GM12891 (cell line): ENCODE results near the gene SGO2. TPM values are rescaled to one million over a fixed set of nuclear protein-coding genes. Genes with fewer than 3 reads are reported as not detected.

Source experiments
- DNase-seq: peaks from one replicate; pipeline ENCODE4 v3.0.0; 2011; ENCODE audit warnings: low spot score; ENCODE audit not compliant: insufficient read length
- FAIRE-seq: peaks from 2 replicates; lab custom pipeline; 2011; peaks lifted over from hg19 to GRCh38; lab: Jason Lieb, UNC
- PAX5 ChIP-seq: IDR thresholded peaks from 2 replicates; pipeline ENCODE4 v1.6.1; 2011; ENCODE audit warnings: low read length, moderate library complexity, mild to moderate bottlenecking; ENCODE audit not compliant: insufficient read depth, severe bottlenecking
- POLR2A ChIP-seq: IDR thresholded peaks from 2 replicates; pipeline ENCODE4 v1.6.1; 2011; ENCODE audit warnings: low read depth, low read length, control low read depth
- POLR2AphosphoS5 ChIP-seq: IDR thresholded peaks from 2 replicates; pipeline ENCODE4 v1.6.1; 2011; ENCODE audit warnings: low read depth, low read length, control low read depth
- POU2F2 ChIP-seq: IDR thresholded peaks from 2 replicates; pipeline ENCODE4 v1.6.1; 2011; ENCODE audit warnings: low read depth, mild to moderate bottlenecking, control low read depth, low read length, moderate library complexity
- SPI1 ChIP-seq: IDR thresholded peaks from 2 replicates; pipeline ENCODE4 v1.6.1; 2011; ENCODE audit warnings: low read depth, low read length, control low read depth
- TAF1 ChIP-seq: IDR thresholded peaks from 2 replicates; pipeline ENCODE4 v1.6.1; 2011; ENCODE audit warnings: low read depth, low read length, control low read depth
- polyA plus RNA-seq: library from polyadenylated mRNA; unstranded; fragments of >200 nt; gene quantifications from one replicate; pipeline ENCODE4 v1.2.1, GENCODE V29; 2012; ENCODE audit warnings: low read depth, missing spikeins, inconsistent platforms; ENCODE audit not compliant: missing spikeins

SGO2 gene
- polyA plus RNA-seq = 9.3 TPM

GRCh38 chr2:200525882-200526651 lies at the start of gene SGO2:
Gene SGO2, plus strand, starts transcription at chr2:200526207. Its CDS starts 6,769 bp downstream, at chr2:200532976.
- peak; percentile 87 for TF ChIP-seq POLR2A
- TF ChIP-seq SPI1 = 0 out of 2 replicates have a peak, but pooled peaks have one; percentile 53
- 0 out of 2 replicates have a peak, but pooled peaks have one; percentile 12 for TF ChIP-seq POU2F2
- TF ChIP-seq PAX5 = no peak
- peak; percentile 79; the same call in 1 of the 2 replicates for TF ChIP-seq POLR2AphosphoS5
- peak; percentile 45 for TF ChIP-seq TAF1
- DNase-seq = peak; percentile 79
- FAIRE-seq = peak; percentile 100

GRCh38 chr2:200476836-200477235 lies 49.2 kb upstream of the SGO2 start:
- DNase-seq (no peak), FAIRE-seq (no peak)
- TF ChIP-seq TAF1 (no peak), POLR2AphosphoS5 (no peak), POU2F2 (no peak), POLR2A (no peak), PAX5 (no peak), SPI1 (no peak)

- FAIRE-seq (no peak), DNase-seq (no peak)
- TF ChIP-seq TAF1 (no peak), POU2F2 (no peak)
Measured at GRCh38 chr2:200477667-200478131, 48.3 kb upstream of the SGO2 start.

GRCh38 chr2:200479692-200480265 lies 46.2 kb upstream of the SGO2 start:
- no peak for TF ChIP-seq POLR2A
- no peak for TF ChIP-seq SPI1
- TF ChIP-seq POLR2AphosphoS5 = no peak
- no peak for TF ChIP-seq PAX5
- TF ChIP-seq TAF1 = no peak
- TF ChIP-seq POU2F2 = no peak
- no peak for FAIRE-seq
- no peak for DNase-seq

GRCh38 chr2:200482194-200482593 lies 43.8 kb upstream of the SGO2 start:
- TF ChIP-seq TAF1 = no peak
- TF ChIP-seq PAX5 = no peak
- no peak for TF ChIP-seq POU2F2
- TF ChIP-seq SPI1 = no peak
- TF ChIP-seq POLR2AphosphoS5 = no peak
- FAIRE-seq = no peak

GRCh38 chr2:200483729-200484198 lies 42.2 kb upstream of the SGO2 start:
- DNase-seq (peak; percentile 25), FAIRE-seq (peak; percentile 66)
- TF ChIP-seq PAX5 (no peak), POLR2A (no peak), SPI1 (no peak), POLR2AphosphoS5 (no peak), TAF1 (no peak), POU2F2 (no peak)

More at GRCh38 chr2:200482194-200482593, 43.8 kb upstream of the SGO2 start:
- DNase-seq = no peak

GRCh38 chr2:200484934-200485333 lies 41.1 kb upstream of the SGO2 start:
- FAIRE-seq = no peak
- TF ChIP-seq POU2F2 (no peak), TAF1 (no peak), POLR2A (no peak), SPI1 (no peak), POLR2AphosphoS5 (no peak), PAX5 (no peak)
- DNase-seq = no peak

GRCh38 chr2:200486529-200486928 lies 39.5 kb upstream of the SGO2 start:
- TF ChIP-seq POLR2A (no peak), POU2F2 (no peak), SPI1 (no peak), TAF1 (no peak), PAX5 (no peak), POLR2AphosphoS5 (no peak)
- DNase-seq (no peak), FAIRE-seq (no peak)

GRCh38 chr2:200488169-200488568 lies 37.8 kb upstream of the SGO2 start:
- no peak for TF ChIP-seq PAX5
- TF ChIP-seq POU2F2 = no peak
- TF ChIP-seq SPI1 = no peak
- no peak for TF ChIP-seq POLR2A
- TF ChIP-seq TAF1 = no peak
- TF ChIP-seq POLR2AphosphoS5 = no peak
- no peak for DNase-seq
- FAIRE-seq = no peak

GRCh38 chr2:200490001-200490400 lies 36.0 kb upstream of the SGO2 start:
- FAIRE-seq (no peak), DNase-seq (no peak)
- no peak for TF ChIP-seq SPI1
- TF ChIP-seq POLR2AphosphoS5 = no peak
- no peak for TF ChIP-seq PAX5
- TF ChIP-seq TAF1 = no peak
- TF ChIP-seq POLR2A = no peak
